WERI-Rb-1 (cell line): ENCODE measurements around the gene SEMA3F.
"Not testable (repeated sequence)": the region's sequence is repeated elsewhere in the genome, so short reads cannot be mapped to it uniquely, and the experiment has no call there.

Experiments used
- DNase-seq: peaks from one replicate; pipeline ENCODE4 v3.0.0-alpha.2; 2020
- H3K27ac ChIP-seq: fragments of 250-450 bp; sonication (Bioruptor Pico); 2 replicates; pipeline ENCODE4 v1.5.1; 2020; ENCODE audit warnings: mild to moderate bottlenecking, moderate library complexity
- H3K27me3 ChIP-seq: fragments of 250-450 bp; sonication (Bioruptor Pico); 2 replicates; pipeline ENCODE4 v1.5.1; 2021; ENCODE audit warnings: mild to moderate bottlenecking, low read depth, moderate library complexity; ENCODE audit not compliant: insufficient read depth, severe bottlenecking
- H3K36me3 ChIP-seq: fragments of 250-450 bp; sonication (Bioruptor Pico); 2 replicates; pipeline ENCODE4 v1.5.1; 2020; ENCODE audit warnings: mild to moderate bottlenecking, moderate library complexity
- H3K4me3 ChIP-seq: 2 replicates; pipeline ENCODE4 v1.5.1; 2011; ENCODE audit warnings: low read depth, mild to moderate bottlenecking, control low read depth, low read length
- H3K9me3 ChIP-seq: fragments of 250-450 bp; sonication (Bioruptor Pico); 2 replicates; pipeline ENCODE4 v1.5.1; 2021; ENCODE audit warnings: mild to moderate bottlenecking, moderate library complexity; ENCODE audit not compliant: severe bottlenecking
- CTCF ChIP-seq: IDR thresholded peaks from 2 replicates; pipeline ENCODE4 v1.5.1; 2011; ENCODE audit warnings: low read depth, mild to moderate bottlenecking, control low read depth, inconsistent platforms, low read length

SEMA3F gene

DNA sequence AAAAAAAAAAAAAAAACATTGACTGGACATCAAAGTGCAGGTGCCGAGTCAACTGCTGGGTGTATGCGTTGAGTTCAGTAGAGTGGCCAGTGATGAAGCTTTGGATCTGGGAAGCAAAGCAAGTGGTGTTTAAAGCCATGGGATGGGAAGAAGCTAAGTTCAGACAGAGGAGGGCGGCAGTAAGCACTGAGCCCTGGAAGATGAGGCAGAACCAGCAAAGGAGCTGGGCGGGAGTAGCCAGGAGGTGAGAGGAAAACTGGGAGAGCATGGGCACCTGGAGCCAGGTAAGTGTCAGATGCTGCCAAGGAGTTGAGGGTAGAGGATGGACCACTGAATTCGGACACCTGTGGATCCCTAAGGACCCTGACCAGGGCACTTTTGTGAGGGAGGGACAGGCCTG lies 69.5 kb downstream of the SEMA3F start:
- no peaks in the 10 kb centered on the region for H3K27me3 ChIP-seq
- no peaks in the 10 kb centered on the region for H3K9me3 ChIP-seq
- no peak for TF ChIP-seq CTCF
- H3K4me3 ChIP-seq, result no peak overlapping the region
- H3K36me3 ChIP-seq, result peaks cover under 1% of the 10 kb centered on the region
- no peak overlapping the region for H3K27ac ChIP-seq
- no peak for DNase-seq

GRCh38 chr3:50226888-50227389 lies 71.8 kb downstream of the SEMA3F start:
- DNase-seq, result no peak
- peak overlapping the region; percentile 48 for H3K27ac ChIP-seq
- H3K4me3 ChIP-seq, result peak overlapping the region; percentile 57
- no peak for TF ChIP-seq CTCF
- no peaks in the 10 kb centered on the region for H3K9me3 ChIP-seq
- H3K27me3 ChIP-seq, result no peaks in the 10 kb centered on the region
- H3K36me3 ChIP-seq, result no peaks in the 10 kb centered on the region

- Histone ChIP-seq H3K27ac (peak overlapping the region; percentile 84), H3K27me3 (no peaks in the 10 kb centered on the region), H3K36me3 (no peaks in the 10 kb centered on the region), H3K4me3 (peak overlapping the region; percentile 75), H3K9me3 (no peaks in the 10 kb centered on the region)
- TF ChIP-seq CTCF, result peak; percentile 88
- DNase-seq, result peak; percentile 96
Measured at GRCh38 chr3:50227390-50228183, 72.5 kb downstream of the SEMA3F start.

- not testable (repeated sequence) for H3K27me3 ChIP-seq, DNase-seq, H3K36me3 ChIP-seq, H3K9me3 ChIP-seq
- peak overlapping the region; percentile 75 for H3K4me3 ChIP-seq
- peak overlapping the region; percentile 84 for H3K27ac ChIP-seq
Measured at GRCh38 chr3:50228184-50228763, 73.2 kb downstream of the SEMA3F start.

GRCh38 chr3:50229490-50229889 lies 74.4 kb downstream of the SEMA3F start:
- Histone ChIP-seq H3K9me3 (no peaks in the 10 kb centered on the region), H3K27ac (no peak overlapping the region), H3K27me3 (no peaks in the 10 kb centered on the region), H3K36me3 (no peaks in the 10 kb centered on the region), H3K4me3 (no peak overlapping the region)
- TF ChIP-seq CTCF, result no peak
- no peak for DNase-seq

DNA sequence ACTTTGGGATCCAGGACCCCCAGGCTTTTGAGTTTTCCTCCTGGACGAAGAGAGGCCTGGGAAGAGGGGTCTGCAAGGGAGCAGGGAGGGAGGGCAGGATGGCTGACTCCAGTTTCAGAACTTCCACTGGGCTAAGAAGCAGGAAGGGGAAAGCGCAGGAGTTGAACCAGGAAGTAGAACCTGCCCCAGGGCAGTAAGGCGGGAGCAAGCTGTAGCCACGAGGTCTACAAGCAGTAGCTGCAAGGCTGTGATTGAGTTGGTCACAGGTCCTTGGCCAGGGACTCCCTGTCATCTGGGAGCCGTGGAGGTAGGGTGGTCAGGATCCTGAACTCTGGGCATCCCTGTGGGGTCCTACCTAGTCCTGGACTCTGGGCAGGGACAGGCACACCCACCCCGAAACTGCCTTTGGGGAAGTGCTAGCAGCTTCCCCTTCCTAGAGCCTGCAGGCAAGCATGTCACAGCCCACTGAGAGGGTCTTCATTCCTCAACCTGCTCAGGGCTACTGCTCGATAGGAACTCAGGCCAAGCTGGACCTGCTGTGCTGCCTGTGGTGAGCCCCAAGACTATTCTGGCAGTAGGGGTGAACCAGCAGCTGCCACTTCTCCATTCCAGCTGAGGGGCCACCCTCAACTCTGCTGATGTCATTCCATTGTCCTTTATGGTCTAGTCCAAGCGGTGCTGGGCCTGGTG lies 75.1 kb downstream of the SEMA3F start:
- H3K27me3 ChIP-seq, result no peaks in the 10 kb centered on the region
- H3K36me3 ChIP-seq, result no peaks in the 10 kb centered on the region
- H3K4me3 ChIP-seq, result no peak overlapping the region
- DNase-seq, result no peak
- TF ChIP-seq CTCF, result no peak
- H3K27ac ChIP-seq, result no peak overlapping the region
- no peaks in the 10 kb centered on the region for H3K9me3 ChIP-seq
